C4-2B (cell line): ENCODE data around the gene KRTAP2-2.

Source experiments
- ZFX ChIP-seq: fragments of 450-650 bp; IDR thresholded peaks from 2 replicates; pipeline ENCODE4 v1.6.1; 2017
- TF ChIP-seq, protein P1 (sequence below): fragments of 450-650 bp; conservative IDR thresholded peaks from 2 replicates; pipeline ENCODE4 v1.5.1; 2017; ENCODE audit warnings: mild to moderate bottlenecking

- TF ChIP-seq, protein P1, sequence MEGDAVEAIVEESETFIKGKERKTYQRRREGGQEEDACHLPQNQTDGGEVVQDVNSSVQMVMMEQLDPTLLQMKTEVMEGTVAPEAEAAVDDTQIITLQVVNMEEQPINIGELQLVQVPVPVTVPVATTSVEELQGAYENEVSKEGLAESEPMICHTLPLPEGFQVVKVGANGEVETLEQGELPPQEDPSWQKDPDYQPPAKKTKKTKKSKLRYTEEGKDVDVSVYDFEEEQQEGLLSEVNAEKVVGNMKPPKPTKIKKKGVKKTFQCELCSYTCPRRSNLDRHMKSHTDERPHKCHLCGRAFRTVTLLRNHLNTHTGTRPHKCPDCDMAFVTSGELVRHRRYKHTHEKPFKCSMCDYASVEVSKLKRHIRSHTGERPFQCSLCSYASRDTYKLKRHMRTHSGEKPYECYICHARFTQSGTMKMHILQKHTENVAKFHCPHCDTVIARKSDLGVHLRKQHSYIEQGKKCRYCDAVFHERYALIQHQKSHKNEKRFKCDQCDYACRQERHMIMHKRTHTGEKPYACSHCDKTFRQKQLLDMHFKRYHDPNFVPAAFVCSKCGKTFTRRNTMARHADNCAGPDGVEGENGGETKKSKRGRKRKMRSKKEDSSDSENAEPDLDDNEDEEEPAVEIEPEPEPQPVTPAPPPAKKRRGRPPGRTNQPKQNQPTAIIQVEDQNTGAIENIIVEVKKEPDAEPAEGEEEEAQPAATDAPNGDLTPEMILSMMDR = no peak
- TF ChIP-seq ZFX = no peak
Observed at GRCh38 chr17:41024697-41025096, 30.3 kb downstream of the KRTAP2-2 start.
